Stimulated activated CD8-positive, alpha-beta memory T cell treated with anti-CD3 and anti-CD28 coated beads, Interleukin-15, amount 100 ng/mL, for 48 hours (primary cell): Measurements from ENCODE around the gene NEAT1.
A peak's percentile ranks its signal among the peaks of the same experiment; 100 is the strongest.

Source experiments
- DNase-seq, 2 donors: peaks; one replicate each; pipeline ENCODE4 v3.0.0-alpha.2; 2020; ENCODE audit warnings: low read depth in 2 of 2

The NEAT1 gene

GRCh38 chr11:65422633-65423515 is at the start of gene NEAT1:
TSS of gene NEAT1 (plus strand) at chr11:65422798.
- DNase-seq, result peak; percentile 86 to 89

GRCh38 chr11:65373839-65374580 is 48.6 kb upstream of the NEAT1 start:
- DNase-seq, result no peak

- no peak for DNase-seq
Measured at GRCh38 chr11:65375012-65375411, 47.6 kb upstream of the NEAT1 start.

GRCh38 chr11:65376138-65376713 is 46.4 kb upstream of the NEAT1 start:
- DNase-seq, result no peak

GRCh38 chr11:65377036-65377435 is 45.6 kb upstream of the NEAT1 start:
- no peak for DNase-seq

- no peak for DNase-seq
Measured at GRCh38 chr11:65377777-65378176, 44.8 kb upstream of the NEAT1 start.

- DNase-seq, result no peak
Measured at GRCh38 chr11:65378208-65378927, 44.2 kb upstream of the NEAT1 start.

GRCh38 chr11:65378928-65379638 is 43.5 kb upstream of the NEAT1 start:
- DNase-seq, result no peak

- DNase-seq, result no peak
Measured at GRCh38 chr11:65379698-65380459, 42.7 kb upstream of the NEAT1 start.

- no peak for DNase-seq
Measured at GRCh38 chr11:65380460-65381119, 42.0 kb upstream of the NEAT1 start.

- no peak for DNase-seq
Measured at GRCh38 chr11:65381716-65382032, 40.9 kb upstream of the NEAT1 start.

GRCh38 chr11:65382033-65382803 is 40.4 kb upstream of the NEAT1 start, which contains the start of gene SLC25A45:
TSS of gene SLC25A45 (minus strand) at chr11:65382646. CDS start at chr11:65381951, 695 bp downstream.
- peak; percentile 90 to 93 for DNase-seq

- DNase-seq, result no peak
Measured at GRCh38 chr11:65382804-65383368, 39.7 kb upstream of the NEAT1 start.

GRCh38 chr11:65383778-65384177 is 38.8 kb upstream of the NEAT1 start:
- no peak for DNase-seq

GRCh38 chr11:65384301-65384889 is 38.2 kb upstream of the NEAT1 start:
- no peak for DNase-seq

- peak; percentile 74 to 77 for DNase-seq
Measured at GRCh38 chr11:65386307-65387140, 36.1 kb upstream of the NEAT1 start, which contains the start of gene FRMD8. TSS of gene FRMD8 (plus strand) at chr11:65386637. CDS start at chr11:65387037, 400 bp downstream.

GRCh38 chr11:65388731-65389130 is 33.9 kb upstream of the NEAT1 start:
- DNase-seq, result no peak
